H9 (cell line): ENCODE results near the gene ASH1L. TPM values are rescaled to one million over a fixed set of nuclear protein-coding genes. Genes with fewer than 3 reads are reported as not detected.

Source experiments
- DNase-seq: peaks from one replicate; pipeline ENCODE4 v3.0.0-alpha.2; 2017
- H2AFZ ChIP-seq: one replicate; pipeline ENCODE4 v1.6.1; 2013; ENCODE audit warnings: mild to moderate bottlenecking, low read length, control low read depth, moderate library complexity
- H2AK5ac ChIP-seq: 2 replicates; pipeline ENCODE4 v1.6.1; 2013; ENCODE audit warnings: low read length, control low read depth, mixed read lengths; ENCODE audit not compliant: insufficient read length
- H2BK120ac ChIP-seq: one replicate; pipeline ENCODE4 v1.6.1; 2013; ENCODE audit warnings: low read depth, mild to moderate bottlenecking, low read length, control low read depth, inconsistent platforms; ENCODE audit not compliant: poor library complexity, severe bottlenecking
- H2BK12ac ChIP-seq: 2 replicates; pipeline ENCODE4 v1.6.1; 2013; ENCODE audit warnings: low read length, control low read depth, mixed read lengths, low read depth; ENCODE audit not compliant: insufficient read length
- H2BK15ac ChIP-seq: 2 replicates; pipeline ENCODE4 v1.6.1; 2013; ENCODE audit warnings: low read depth, low read length, control low read depth
- H2BK20ac ChIP-seq: one replicate; pipeline ENCODE4 v1.6.1; 2013; ENCODE audit warnings: low read depth, mild to moderate bottlenecking, low read length, control low read depth, inconsistent platforms; ENCODE audit not compliant: poor library complexity, severe bottlenecking
- H2BK5ac ChIP-seq: 2 replicates; pipeline ENCODE4 v1.6.1; 2013; ENCODE audit warnings: low read length, control low read depth, mixed read lengths; ENCODE audit not compliant: insufficient read length
- H3K14ac ChIP-seq: 2 replicates; pipeline ENCODE4 v1.6.1; 2013; ENCODE audit warnings: low read length, control low read depth; ENCODE audit not compliant: insufficient read depth
- H3K18ac ChIP-seq: 2 replicates; pipeline ENCODE4 v1.6.1; 2013; ENCODE audit warnings: low read depth, mild to moderate bottlenecking, mixed read lengths, low read length, control low read depth; ENCODE audit not compliant: insufficient read length
- H3K23ac ChIP-seq: 2 replicates; pipeline ENCODE4 v1.6.1; 2013; ENCODE audit warnings: low read length, control low read depth, mixed read lengths, low read depth; ENCODE audit not compliant: insufficient read length
- H3K23me2 ChIP-seq: 2 replicates; pipeline ENCODE4 v1.6.1; 2013; ENCODE audit warnings: low read depth, mild to moderate bottlenecking, mixed read lengths, low read length, control low read depth; ENCODE audit not compliant: insufficient read length, poor library complexity, severe bottlenecking
- H3K27ac ChIP-seq: 2 replicates; pipeline ENCODE4 v1.5.1; 2013; ENCODE audit warnings: low read length, control low read depth, mixed read lengths, low read depth; ENCODE audit not compliant: insufficient read length
- H3K27me3 ChIP-seq: 2 replicates; pipeline ENCODE4 v1.6.1; 2013; ENCODE audit warnings: low read length, control low read depth, inconsistent platforms; ENCODE audit not compliant: insufficient read depth
- H3K4ac ChIP-seq: 2 replicates; pipeline ENCODE4 v1.6.1; 2013; ENCODE audit warnings: low read depth, mild to moderate bottlenecking, control low read depth, inconsistent platforms, low read length, moderate library complexity
- H3K4me1 ChIP-seq: 2 replicates; pipeline ENCODE4 v1.6.1; 2013; ENCODE audit warnings: low read length, control low read depth, inconsistent platforms; ENCODE audit not compliant: insufficient read depth
- H3K4me2 ChIP-seq: 2 replicates; pipeline ENCODE4 v1.6.1; 2013; ENCODE audit warnings: low read length, control low read depth, mixed read lengths; ENCODE audit not compliant: insufficient read length, insufficient read depth
- H3K56ac ChIP-seq: 2 replicates; pipeline ENCODE4 v1.6.1; 2013; ENCODE audit warnings: low read depth, mild to moderate bottlenecking, mixed read lengths, low read length, control low read depth; ENCODE audit not compliant: insufficient read length
- H3K79me1 ChIP-seq: 2 replicates; pipeline ENCODE4 v1.6.1; 2013; ENCODE audit warnings: low read depth, mild to moderate bottlenecking, moderate library complexity, low read length, control low read depth, inconsistent platforms; ENCODE audit not compliant: insufficient read depth, poor library complexity, severe bottlenecking
- H3K79me2 ChIP-seq: 2 replicates; pipeline ENCODE4 v1.6.1; 2013; ENCODE audit warnings: low read length, control low read depth, inconsistent platforms; ENCODE audit not compliant: insufficient read depth
- H3K9ac ChIP-seq: 2 replicates; pipeline ENCODE4 v1.6.1; 2013; ENCODE audit warnings: low read length, control low read depth, mixed read lengths; ENCODE audit not compliant: insufficient read length; ENCODE audit errors: extremely low read depth
- H3K9me3 ChIP-seq: one replicate; pipeline ENCODE4 v1.6.1; 2013; ENCODE audit warnings: low read depth, low read length, inconsistent platforms; ENCODE audit not compliant: control insufficient read depth
- H3T11ph ChIP-seq: one replicate; pipeline ENCODE4 v1.6.1; 2013; ENCODE audit warnings: mild to moderate bottlenecking, low read length, control low read depth, inconsistent platforms
- H4K20me1 ChIP-seq: one replicate; pipeline ENCODE4 v1.6.1; 2013; ENCODE audit not compliant: control insufficient read depth, insufficient read length, insufficient read depth
- H4K5ac ChIP-seq: 2 replicates; pipeline ENCODE4 v1.6.1; 2013; ENCODE audit warnings: low read depth, mild to moderate bottlenecking, mixed read lengths, low read length, control low read depth; ENCODE audit not compliant: insufficient read length
- H4K8ac ChIP-seq: replicated peaks from 2 replicates; pipeline ENCODE4 v1.6.1; 2013; ENCODE audit warnings: low read length, control low read depth, mixed read lengths, low read depth; ENCODE audit not compliant: insufficient read length
- H4K91ac ChIP-seq: 2 replicates; pipeline ENCODE4 v1.6.1; 2013; ENCODE audit warnings: low read depth, mild to moderate bottlenecking, moderate library complexity, mixed read lengths, low read length, control low read depth; ENCODE audit not compliant: insufficient read length
- H3K27ac Mint-ChIP-seq, 3 experiments: 2 replicates in 2 of 3; 3 replicates in 1 of 3; pipeline ENCODE4 v1.8.0; 2020 to 2021; ENCODE audit warnings: mixed read lengths in 3 of 3, mild to moderate bottlenecking in 1 of 3, moderate library complexity in 1 of 3
- H3K27me3 Mint-ChIP-seq: 2 replicates; pipeline ENCODE4 v1.8.0; 2021; ENCODE audit warnings: low read depth, mild to moderate bottlenecking, moderate library complexity, mixed read lengths
- H3K36me3 Mint-ChIP-seq, 3 experiments: 2 replicates in 2 of 3; 3 replicates in 1 of 3; pipeline ENCODE4 v1.8.0; 2020 to 2021; ENCODE audit warnings: low read depth in 3 of 3, mixed read lengths in 3 of 3; ENCODE audit not compliant: insufficient read depth in 1 of 3
- H3K4me1 Mint-ChIP-seq, 2 experiments: 2 replicates each; pipeline ENCODE4 v1.8.0; 2020; ENCODE audit warnings: mixed read lengths in 2 of 2
- H3K4me3 Mint-ChIP-seq, 2 experiments: 2 replicates in 1 of 2; 3 replicates in 1 of 2; pipeline ENCODE4 v1.8.0; 2020 to 2021; ENCODE audit warnings: mild to moderate bottlenecking in 2 of 2, mixed read lengths in 2 of 2, moderate library complexity in 1 of 2
- H3K9me3 Mint-ChIP-seq, 2 experiments: 2 replicates in 1 of 2; 3 replicates in 1 of 2; pipeline ENCODE4 v1.8.0; 2020; ENCODE audit warnings: mild to moderate bottlenecking in 2 of 2, mixed read lengths in 2 of 2, moderate library complexity in 1 of 2
- WGBS: extraction: QIAGEN DNeasy Blood & Tissue Kit; methylation state at CpG from one replicate; pipeline ENCODE4 v1.1.7; 2013; ENCODE audit warnings: missing lambda C conversion rate, low lambda C conversion rate, mixed read lengths; ENCODE audit not compliant: insufficient read length; ENCODE audit errors: extremely low coverage; 5-methylcytosine and 5-hydroxymethylcytosine counted together
- total RNA-seq: library from RNA; stranded (reverse); gene quantifications from 2 replicates; pipeline ENCODE4 v1.2.1, GENCODE V29; 2021
- TF ChIP-seq, protein P1 (sequence below): fragments of 200-600 bp; sonication (generic); conservative IDR thresholded peaks from 3 replicates; pipeline ENCODE4 v1.8.0; 2021; ENCODE audit warnings: antibody characterized with exemption, mild to moderate bottlenecking

ASH1L gene
- total RNA-seq, 1 experiment from 2014 or later = 32.8 TPM

DNA sequence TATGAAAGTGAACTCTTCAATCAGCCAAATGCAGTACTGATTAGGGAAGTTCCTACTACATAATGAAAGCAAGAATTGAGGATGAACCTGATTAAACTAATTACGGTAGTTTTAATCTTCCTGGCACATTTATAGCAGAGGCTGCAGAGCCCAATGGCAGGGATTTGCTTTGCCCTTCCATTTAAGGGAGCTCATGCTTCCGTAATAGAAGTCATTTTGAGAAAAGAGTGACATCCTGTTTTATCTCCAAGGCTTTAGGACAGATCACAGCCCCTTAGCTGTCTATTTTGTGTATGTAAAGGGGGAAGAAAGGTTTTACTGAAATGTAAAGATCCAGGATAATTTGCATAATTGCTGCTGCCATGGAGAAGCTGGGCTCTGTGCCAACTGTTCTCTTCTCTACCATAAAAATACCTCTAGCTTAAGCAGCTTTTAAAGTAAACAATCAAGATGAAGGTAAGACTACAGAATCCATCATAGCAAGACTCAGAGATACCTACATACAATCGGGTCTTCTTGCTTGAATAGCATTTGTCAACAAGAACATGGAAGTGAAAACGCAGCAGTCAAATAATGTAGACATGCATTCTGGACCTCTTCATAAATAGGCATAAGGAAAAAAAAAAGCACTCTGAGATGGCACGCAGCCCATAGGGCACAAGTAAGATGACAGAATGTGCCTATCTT, 62.5 kb downstream of the ASH1L start:
- Mint-ChIP-seq H3K4me1 (peaks cover 12 to 16% of the 10 kb centered on the region in 2 experiments), H3K27me3 (no peaks in the 10 kb centered on the region), H3K9me3 (no peaks in the 10 kb centered on the region), H3K4me3 (no peak overlapping the region), H3K27ac (peak overlapping the region in 1 of 3 experiments; percentile 73; a peak in 2 of 7 replicates), H3K36me3 (peaks cover 0 to 4% (median 4%) of the 10 kb centered on the region in 3 experiments; a peak in 3 of 7 replicates)
- no peak overlapping the region for H4K8ac ChIP-seq
- H3K4ac ChIP-seq = no peak overlapping the region
- H3K23me2 ChIP-seq = no peaks in the 10 kb centered on the region
- no peak overlapping the region for H3K14ac ChIP-seq
- no peak overlapping the region for H3K9ac ChIP-seq
- no peaks in the 10 kb centered on the region for H3K9me3 ChIP-seq
- peak overlapping the region; percentile 21 for H3K4me2 ChIP-seq
- H3K18ac ChIP-seq = no peak overlapping the region
- TF ChIP-seq, protein P1, sequence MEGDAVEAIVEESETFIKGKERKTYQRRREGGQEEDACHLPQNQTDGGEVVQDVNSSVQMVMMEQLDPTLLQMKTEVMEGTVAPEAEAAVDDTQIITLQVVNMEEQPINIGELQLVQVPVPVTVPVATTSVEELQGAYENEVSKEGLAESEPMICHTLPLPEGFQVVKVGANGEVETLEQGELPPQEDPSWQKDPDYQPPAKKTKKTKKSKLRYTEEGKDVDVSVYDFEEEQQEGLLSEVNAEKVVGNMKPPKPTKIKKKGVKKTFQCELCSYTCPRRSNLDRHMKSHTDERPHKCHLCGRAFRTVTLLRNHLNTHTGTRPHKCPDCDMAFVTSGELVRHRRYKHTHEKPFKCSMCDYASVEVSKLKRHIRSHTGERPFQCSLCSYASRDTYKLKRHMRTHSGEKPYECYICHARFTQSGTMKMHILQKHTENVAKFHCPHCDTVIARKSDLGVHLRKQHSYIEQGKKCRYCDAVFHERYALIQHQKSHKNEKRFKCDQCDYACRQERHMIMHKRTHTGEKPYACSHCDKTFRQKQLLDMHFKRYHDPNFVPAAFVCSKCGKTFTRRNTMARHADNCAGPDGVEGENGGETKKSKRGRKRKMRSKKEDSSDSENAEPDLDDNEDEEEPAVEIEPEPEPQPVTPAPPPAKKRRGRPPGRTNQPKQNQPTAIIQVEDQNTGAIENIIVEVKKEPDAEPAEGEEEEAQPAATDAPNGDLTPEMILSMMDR = no peak
- no peak overlapping the region for H2AK5ac ChIP-seq
- no peak overlapping the region for H2BK120ac ChIP-seq
- no peak overlapping the region for H2AFZ ChIP-seq
- no peak overlapping the region for H3T11ph ChIP-seq
- H4K20me1 ChIP-seq = no peaks in the 10 kb centered on the region
- peaks cover 3% of the 10 kb centered on the region for H3K79me1 ChIP-seq
- no peak overlapping the region for H2BK20ac ChIP-seq
- no peak overlapping the region for H3K56ac ChIP-seq
- H4K5ac ChIP-seq = no peak overlapping the region
- H3K4me1 ChIP-seq = peaks cover 3% of the 10 kb centered on the region; the same call in 1 of the 2 replicates
- WGBS = no CpG with 5 or more reads among the region's 5 CpGs
- no peak for DNase-seq
- H2BK5ac ChIP-seq = no peak overlapping the region
- H3K27ac ChIP-seq = no peak overlapping the region
- H3K27me3 ChIP-seq = no peaks in the 10 kb centered on the region
- H3K23ac ChIP-seq = no peak overlapping the region
- H4K91ac ChIP-seq = no peak overlapping the region
- H2BK15ac ChIP-seq = no peak overlapping the region
- no peak overlapping the region for H2BK12ac ChIP-seq
- no peaks in the 10 kb centered on the region for H3K79me2 ChIP-seq
